ENCODE data around the gene GPBP1L1.
"Not testable (repeated sequence)": the region's sequence is repeated elsewhere in the genome, so short reads cannot be mapped to it uniquely, and the experiment has no call there.

The GPBP1L1 gene

GRCh38 chr1:45686288-45687013 is at the start of gene GPBP1L1:
Gene GPBP1L1 (minus strand): TSS chr1:45686533. CDS start chr1:45659087, 27,446 bp downstream.
- DNase-seq, result peak; percentile 97

GRCh38 chr1:45730780-45731319 is 44.5 kb upstream of the GPBP1L1 start:
- no peak for DNase-seq

- DNase-seq, result no peak
Measured at GRCh38 chr1:45730075-45730779, 43.9 kb upstream of the GPBP1L1 start.

GRCh38 chr1:45726007-45726406 is 39.7 kb upstream of the GPBP1L1 start:
- DNase-seq, result not testable (repeated sequence)

- DNase-seq, result no peak
Measured at GRCh38 chr1:45723248-45723930, 37.1 kb upstream of the GPBP1L1 start.

- no peak for DNase-seq
Measured at GRCh38 chr1:45722809-45723208, 36.5 kb upstream of the GPBP1L1 start.

- no peak for DNase-seq
Measured at GRCh38 chr1:45721207-45721606, 34.9 kb upstream of the GPBP1L1 start.

- no peak for DNase-seq
Measured at GRCh38 chr1:45718289-45718688, 32.0 kb upstream of the GPBP1L1 start.

- DNase-seq, result not testable (repeated sequence)
Measured at GRCh38 chr1:45717386-45717785, 31.1 kb upstream of the GPBP1L1 start.

GRCh38 chr1:45716700-45717099 is 30.4 kb upstream of the GPBP1L1 start:
- DNase-seq, result no peak

GRCh38 chr1:45713711-45714110 is 27.4 kb upstream of the GPBP1L1 start:
- no peak for DNase-seq

GRCh38 chr1:45704637-45705036 is 18.3 kb upstream of the GPBP1L1 start:
- no peak for DNase-seq

- no peak for DNase-seq
Measured at GRCh38 chr1:45694823-45695222, 8.5 kb upstream of the GPBP1L1 start.

GRCh38 chr1:45693811-45694210 is 7.5 kb upstream of the GPBP1L1 start:
- not testable (repeated sequence) for DNase-seq

- peak; percentile 88 for DNase-seq
Measured at GRCh38 chr1:45687754-45688740, 1.7 kb upstream of the GPBP1L1 start, which contains the start of gene TMEM69. Gene TMEM69 (plus strand): TSS chr1:45688181. CDS start chr1:45691069, 2,888 bp downstream.

GRCh38 chr1:45687014-45687753 is 851 bp upstream of the GPBP1L1 start:
- DNase-seq, result peak; percentile 91

- DNase-seq, result peak; percentile 51
Measured at GRCh38 chr1:45686015-45686287, 382 bp downstream of the GPBP1L1 start.

GRCh38 chr1:45685308-45686014 is 872 bp downstream of the GPBP1L1 start:
- peak; percentile 41 for DNase-seq

- DNase-seq, result no peak
Measured at GRCh38 chr1:45684402-45684801, 1.9 kb downstream of the GPBP1L1 start.

- no peak for DNase-seq
Measured at GRCh38 chr1:45682942-45683341, 3.4 kb downstream of the GPBP1L1 start.

- no peak for DNase-seq
Measured at GRCh38 chr1:45679123-45679522, 7.2 kb downstream of the GPBP1L1 start.
